M059J (cell line): ENCODE data around the gene PPP1R3G. TPM values are rescaled to one million over a fixed set of nuclear protein-coding genes. Genes with fewer than 3 reads are reported as not detected.
"Not testable (repeated sequence)": the region's sequence is repeated elsewhere in the genome, so short reads cannot be mapped to it uniquely, and the experiment has no call there.

Experiments
- DNase-seq: peaks from one replicate; pipeline ENCODE4 v3.0.0-alpha.2; 2012; ENCODE audit warnings: low read depth
- total RNA-seq: library from RNA; depleted of rRNA; stranded (reverse); fragments of >200 nt; shearing (Covaris generic); gene quantifications from 2 replicates; pipeline ENCODE4 v1.2.3, GENCODE V29; 2014; rRNA removed

PPP1R3G gene
- total RNA-seq = 1.3 and 3.0 TPM in 2 replicates

GRCh38 chr6:5084781-5085647, at the start of gene PPP1R3G:
Gene PPP1R3G, plus strand, starts transcription at chr6:5085341. Its CDS starts 145 bp downstream, at chr6:5085486.
- DNase-seq = peak; percentile 65

GRCh38 chr6:5036269-5036668, 48.9 kb upstream of the PPP1R3G start:
- peak; percentile 42 for DNase-seq

- no peak for DNase-seq
Measured at GRCh38 chr6:5041955-5042354, 43.2 kb upstream of the PPP1R3G start.

- no peak for DNase-seq
Measured at GRCh38 chr6:5042436-5042835, 42.7 kb upstream of the PPP1R3G start.

- peak; percentile 57 for DNase-seq
Measured at GRCh38 chr6:5044866-5045265, 40.3 kb upstream of the PPP1R3G start.

DNA sequence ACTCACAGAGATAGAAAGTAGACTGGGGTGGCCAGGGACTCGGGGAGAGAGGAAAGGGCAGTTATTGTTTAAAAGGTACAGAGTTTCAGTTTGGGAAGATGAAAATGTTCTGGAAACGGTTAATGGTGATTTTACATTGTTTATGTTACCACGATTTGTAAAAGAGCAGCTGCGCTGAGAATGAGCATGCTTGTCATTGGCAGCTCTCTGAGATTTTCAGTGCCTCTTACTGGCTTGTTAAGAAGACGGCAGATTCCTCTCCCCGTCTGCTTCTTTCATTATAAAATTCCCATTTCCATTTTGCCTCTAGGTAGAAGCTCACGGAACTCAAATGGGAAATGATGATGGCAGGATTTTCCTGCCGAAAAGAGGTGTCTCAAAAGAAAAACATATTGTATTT, 39.7 kb upstream of the PPP1R3G start:
- no peak for DNase-seq

GRCh38 chr6:5046430-5046829, 38.7 kb upstream of the PPP1R3G start:
- no peak for DNase-seq

DNA sequence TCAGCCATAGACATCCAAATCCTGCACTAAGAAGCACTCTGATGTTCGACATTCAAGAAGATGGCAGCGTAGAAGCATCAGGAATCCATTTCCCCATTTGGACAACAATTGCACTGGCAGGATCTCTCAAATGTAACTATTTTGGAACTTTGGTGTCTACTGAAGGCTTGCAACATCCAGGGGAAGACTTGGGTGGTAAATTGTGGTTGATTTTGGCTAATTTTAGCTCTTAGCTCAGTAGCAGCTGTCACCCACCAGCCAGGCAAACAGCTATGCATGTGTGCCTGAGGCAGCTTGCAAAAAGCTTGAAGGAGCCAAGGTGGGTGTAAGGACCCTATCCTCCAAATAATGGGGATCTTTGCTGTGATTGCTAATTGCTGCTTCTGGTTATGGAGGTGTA, 35.1 kb upstream of the PPP1R3G start:
- DNase-seq = no peak

DNA sequence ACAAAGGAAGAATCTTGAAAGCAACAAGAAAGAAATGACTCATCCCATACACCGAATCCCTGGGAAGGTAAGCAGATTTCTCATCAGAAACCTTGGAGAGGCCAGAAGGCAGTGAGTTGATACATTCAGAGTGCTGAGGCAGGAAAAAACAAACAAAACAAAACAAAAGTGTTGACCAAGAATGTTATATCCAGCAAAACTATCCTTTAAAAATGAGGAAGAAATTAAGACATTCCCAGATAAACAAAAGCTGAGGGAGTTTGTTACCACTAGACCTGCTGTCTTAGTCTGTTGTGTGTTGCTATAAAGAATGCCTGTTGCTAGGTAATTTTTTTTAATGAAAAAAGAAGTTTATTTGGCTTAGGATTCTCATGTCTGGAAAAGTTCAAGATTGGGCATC, 33.7 kb upstream of the PPP1R3G start:
- DNase-seq = peak; percentile 17

DNA sequence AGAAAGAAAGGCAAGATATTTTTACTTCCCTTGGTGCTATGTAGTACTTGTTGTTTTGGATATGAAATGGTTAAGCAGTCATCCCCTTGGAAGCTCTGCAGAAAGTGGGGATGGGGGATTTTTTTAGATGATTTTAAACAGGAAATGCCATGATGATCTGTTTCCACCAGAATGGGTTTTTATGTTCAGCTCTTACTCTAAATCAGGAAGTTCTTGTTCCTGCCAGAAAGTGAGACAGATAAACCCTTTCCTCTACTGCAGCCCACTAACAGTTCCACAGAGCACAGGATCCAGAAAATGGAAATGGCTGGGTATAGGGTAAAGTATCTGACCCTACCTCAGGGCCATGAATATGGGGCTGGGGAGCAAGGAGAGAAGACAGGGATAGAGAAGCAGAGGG, 32.1 kb upstream of the PPP1R3G start:
- DNase-seq = peak; percentile 47

- no peak for DNase-seq
Measured at GRCh38 chr6:5053864-5054244, 31.3 kb upstream of the PPP1R3G start.

DNA sequence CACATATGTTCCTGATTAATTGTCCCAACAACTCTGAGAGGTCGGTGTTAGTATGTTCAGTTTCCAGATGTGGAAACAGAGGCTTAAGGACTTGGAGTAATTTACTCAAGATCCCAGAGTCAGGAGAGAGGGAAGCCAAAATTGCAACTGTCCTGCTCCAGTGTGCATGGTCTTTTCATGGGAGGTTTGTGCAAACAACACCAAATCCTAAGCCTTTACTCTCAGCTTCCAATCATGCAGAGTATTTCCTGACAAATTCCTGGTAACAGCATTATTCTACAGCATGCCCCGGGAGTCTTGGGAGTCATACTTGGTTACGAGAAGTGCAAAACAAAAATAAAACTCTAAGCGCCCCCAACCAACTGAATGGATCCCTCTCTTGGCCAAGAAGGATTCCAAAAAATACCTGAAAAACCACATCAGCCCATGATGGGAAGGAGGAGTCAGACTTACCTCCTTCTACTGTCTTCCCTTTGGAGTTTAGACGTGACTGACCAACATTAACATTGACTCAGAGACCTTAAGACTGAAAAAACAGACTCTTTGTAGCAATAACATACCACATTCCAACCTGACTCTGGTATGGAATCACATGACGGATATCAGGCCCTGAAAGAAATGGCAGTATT, 30.8 kb upstream of the PPP1R3G start:
- peak; percentile 33 for DNase-seq

GRCh38 chr6:5055118-5055517, 30.0 kb upstream of the PPP1R3G start:
- no peak for DNase-seq

DNA sequence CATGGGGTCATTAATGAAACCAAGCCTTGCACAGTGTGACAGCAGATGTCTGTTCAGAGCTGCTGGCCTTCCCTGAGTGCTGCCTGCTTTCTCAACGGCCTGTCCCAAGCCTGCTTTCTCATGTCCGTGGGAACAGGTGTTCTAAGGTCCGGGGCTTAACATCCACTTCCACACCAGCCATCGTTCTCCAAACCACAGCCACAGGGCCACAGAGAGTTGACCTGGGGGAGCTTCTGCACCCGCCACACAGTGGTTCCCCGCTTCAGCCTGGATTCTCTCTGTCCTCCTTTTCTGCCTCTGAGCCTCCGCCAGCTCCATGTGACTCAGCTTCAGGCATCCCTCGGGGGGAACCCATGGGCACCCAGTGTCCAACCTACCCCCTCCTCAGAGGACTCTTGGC, 26.9 kb upstream of the PPP1R3G start:
- DNase-seq = peak; percentile 36

DNA sequence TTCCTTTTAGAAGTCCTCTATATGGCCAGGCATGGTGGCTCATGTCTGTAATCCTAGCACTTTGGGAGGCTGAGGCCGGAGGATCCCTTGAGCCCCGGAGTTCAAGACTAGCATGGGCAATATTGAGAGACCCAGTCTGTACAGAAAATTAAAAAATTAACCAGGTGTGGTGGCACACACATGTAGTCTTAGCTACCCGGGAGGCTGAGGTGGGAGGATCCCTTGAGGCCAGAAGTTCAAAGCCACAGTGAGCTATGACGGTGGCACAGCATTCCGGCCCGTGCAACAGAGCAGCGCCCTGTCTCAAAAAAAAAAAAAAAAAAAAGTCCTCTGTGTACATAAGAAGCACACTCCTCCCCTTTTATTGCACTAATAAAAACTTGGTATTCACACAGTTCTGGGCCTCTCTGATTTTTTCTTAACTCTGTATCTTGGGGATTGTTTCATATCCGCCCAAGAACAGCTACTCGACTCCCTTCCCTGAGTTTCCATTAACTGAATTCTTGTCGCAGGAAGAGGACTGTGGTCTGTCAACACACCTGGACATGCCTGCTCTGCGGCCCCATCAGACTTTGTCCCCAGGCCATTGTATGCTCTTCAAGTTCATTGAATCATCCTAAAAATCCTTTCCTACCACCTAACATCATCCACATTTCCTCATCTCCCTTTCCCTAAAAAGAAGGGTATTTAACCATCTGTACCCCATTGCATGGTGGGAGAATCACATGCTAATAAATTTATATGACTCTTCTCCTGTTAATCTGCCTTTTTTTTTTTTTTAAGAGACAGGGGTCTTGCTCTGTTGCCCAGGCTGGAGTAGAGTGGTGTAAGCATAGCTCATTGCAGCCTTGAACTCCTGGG, 25.9 kb upstream of the PPP1R3G start:
- DNase-seq = no peak

- not testable (repeated sequence) for DNase-seq
Measured at GRCh38 chr6:5060439-5060838, 24.7 kb upstream of the PPP1R3G start.

- DNase-seq = no peak
Measured at GRCh38 chr6:5061152-5061551, 24.0 kb upstream of the PPP1R3G start.

- no peak for DNase-seq
Measured at GRCh38 chr6:5063617-5064016, 21.5 kb upstream of the PPP1R3G start.

- no peak for DNase-seq
Measured at GRCh38 chr6:5066456-5067093, 18.6 kb upstream of the PPP1R3G start.

DNA sequence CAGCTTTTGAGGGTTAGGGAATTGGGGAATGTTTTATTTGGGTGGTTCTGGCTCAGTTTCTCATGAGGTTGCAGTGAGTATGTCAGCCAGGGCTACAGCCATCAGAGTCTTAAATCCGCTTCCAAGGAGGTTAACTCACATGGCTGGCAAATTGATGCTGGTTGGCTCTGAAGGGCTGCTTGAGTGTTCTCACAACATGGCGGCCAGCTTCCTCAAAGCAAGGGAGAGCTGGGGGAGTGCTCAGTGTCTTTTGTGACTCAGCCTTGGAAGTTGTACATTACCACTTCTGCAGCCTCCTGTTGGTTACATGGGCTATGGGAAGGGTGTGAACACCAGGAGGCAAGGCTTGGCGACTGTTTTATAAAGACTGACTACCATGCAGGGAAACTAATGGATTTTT, 17.8 kb upstream of the PPP1R3G start:
- DNase-seq = no peak

- DNase-seq = no peak
Measured at GRCh38 chr6:5068153-5068751, 16.9 kb upstream of the PPP1R3G start.
